B cell (primary cell): Measurements from ENCODE around the gene PLCB1. TPM values are rescaled to one million over a fixed set of nuclear protein-coding genes. Genes with fewer than 3 reads are reported as not detected.

Source experiments
- ATAC-seq: fragments of 200-7000 bp; cut with Tn5 transposase; one replicate; pipeline ENCODE4 v1.10.0; 2021; ENCODE audit warnings: low read depth, mild to moderate bottlenecking, moderate number of reproducible peaks, moderate library complexity
- CTCF ChIA-PET: fragments of 350-600 bp; sonication (Branson Sonifier 250); formaldehyde crosslinking; loops from one replicate; lab custom pipeline; 2021; ENCODE audit warnings: antibody characterized with exemption, inconsistent platforms; lab: Charles Lee
- POLR2A ChIA-PET: fragments of 350-600 bp; sonication (Branson Sonifier 250); formaldehyde crosslinking; loops from one replicate; lab custom pipeline; 2021; ENCODE audit warnings: antibody characterized with exemption; lab: Charles Lee
- DNase-seq: peaks from one replicate; pipeline ENCODE4 v3.0.0; 2013
- H2AFZ ChIP-seq: 2 replicates; pipeline ENCODE4 v1.6.1; 2012; ENCODE audit warnings: mild to moderate bottlenecking, low read depth, low read length; ENCODE audit not compliant: insufficient read depth, poor library complexity, severe bottlenecking
- H3K27ac ChIP-seq, 2 donors: 1 replicate in 1 of 2; 2 replicates in 1 of 2; pipeline ENCODE4 v1.5.1; 2012 to 2013; ENCODE audit warnings: low read length in 2 of 2, mild to moderate bottlenecking in 2 of 2, moderate library complexity in 1 of 2
- H3K27me3 ChIP-seq, 4 experiments: fragments of 200-600 bp in 1 of 4; sonication (generic) in 1 of 4; replicated peaks in 1 of 4; 1 replicate in 2 of 4; 2 replicates in 2 of 4; pipeline versions ENCODE4 v1.6.1 to v1.7.0; 2013 to 2016; ENCODE audit warnings: low read length in 3 of 4, mild to moderate bottlenecking in 2 of 4, mixed read lengths in 1 of 4, moderate library complexity in 1 of 4; ENCODE audit not compliant: insufficient read depth in 4 of 4, control insufficient read depth in 3 of 4; ENCODE audit errors: control extremely low read depth in 1 of 4
- H3K36me3 ChIP-seq, 2 experiments: replicated peaks in 1 of 2; 1 replicate in 1 of 2; 2 replicates in 1 of 2; pipeline versions ENCODE4 v1.6.1 to v1.7.1; 2013; ENCODE audit warnings: low read length in 1 of 2; ENCODE audit not compliant: insufficient read depth in 2 of 2, control insufficient read depth in 1 of 2; ENCODE audit errors: control extremely low read depth in 1 of 2, extremely low read depth in 1 of 2
- H3K4me1 ChIP-seq, 2 donors: fragments of 200-600 bp in 1 of 2; sonication (generic) in 1 of 2; 1 replicate in 1 of 2; 2 replicates in 1 of 2; pipeline versions ENCODE4 v1.5.1 to v1.6.1; 2013 to 2017; ENCODE audit warnings: low read length in 2 of 2; ENCODE audit not compliant: control insufficient read depth in 2 of 2, insufficient read depth in 2 of 2
- H3K4me2 ChIP-seq: replicated peaks from 2 replicates; pipeline ENCODE3; 2012; ENCODE audit warnings: mild to moderate bottlenecking, low read depth, low read length; ENCODE audit not compliant: poor library complexity, severe bottlenecking
- H3K4me3 ChIP-seq, 5 experiments: fragments of 200-600 bp in 1 of 5; sonication (generic) in 1 of 5; 1 replicate in 3 of 5; 2 replicates in 2 of 5; pipeline versions ENCODE4 v1.5.1 to v1.7.0; 2011 to 2016; ENCODE audit warnings: low read length in 4 of 5, mild to moderate bottlenecking in 4 of 5, low read depth in 2 of 5, control low read depth in 1 of 5, moderate library complexity in 1 of 5; ENCODE audit not compliant: insufficient read depth in 1 of 5; ENCODE audit errors: control extremely low read depth in 1 of 5, extremely low read depth in 1 of 5
- H3K79me2 ChIP-seq: fragments of 200-600 bp; sonication (generic); one replicate; pipeline ENCODE4 v1.6.0; 2016; ENCODE audit warnings: low read length; ENCODE audit not compliant: control insufficient read depth, insufficient read depth
- H3K9ac ChIP-seq: fragments of 200-600 bp; sonication (generic); 2 replicates; pipeline ENCODE4 v1.6.1; 2017; ENCODE audit warnings: mild to moderate bottlenecking, low read length, moderate library complexity
- H3K9me3 ChIP-seq, 3 donors: one replicate each; pipeline versions ENCODE4 v1.6.1 to v1.7.1; 2013; ENCODE audit warnings: low read length in 2 of 3; ENCODE audit not compliant: control insufficient read depth in 2 of 3, insufficient read depth in 1 of 3; ENCODE audit errors: control extremely low read depth in 1 of 3
- H4K20me1 ChIP-seq: 2 replicates; pipeline ENCODE4 v1.6.0; 2012; ENCODE audit warnings: mild to moderate bottlenecking, low read length; ENCODE audit not compliant: insufficient read depth, control insufficient read depth, poor library complexity, severe bottlenecking
- H3K27ac Mint-ChIP-seq: one replicate; pipeline ENCODE4 v1.8.0; 2021; ENCODE audit warnings: mixed read lengths
- H3K27me3 Mint-ChIP-seq: one replicate; pipeline ENCODE4 v1.8.0; 2021; ENCODE audit warnings: mixed read lengths
- H3K4me1 Mint-ChIP-seq: one replicate; pipeline ENCODE4 v1.8.0; 2021; ENCODE audit warnings: mixed read lengths
- H3K4me3 Mint-ChIP-seq: one replicate; pipeline ENCODE4 v1.8.0; 2021; ENCODE audit warnings: mixed read lengths
- H3K9me3 Mint-ChIP-seq: one replicate; pipeline ENCODE4 v1.8.0; 2022; ENCODE audit warnings: mixed read lengths; ENCODE audit not compliant: insufficient read depth
- CTCF ChIP-seq: fragments of 200-600 bp; IDR thresholded peaks from one replicate; pipeline ENCODE4 v1.8.0; 2022; ENCODE audit warnings: antibody characterized with exemption, mild to moderate bottlenecking
- EZH2 ChIP-seq: IDR thresholded peaks from 2 replicates; pipeline ENCODE4 v1.6.1; 2012; ENCODE audit warnings: borderline replicate concordance, low read depth, mild to moderate bottlenecking, moderate library complexity, low read length; ENCODE audit not compliant: insufficient read depth, poor library complexity, severe bottlenecking
- WGBS: methylation state at CpG from one replicate; pipeline ENCODE4 v1.1.5; 2013; ENCODE audit warnings: missing lambda C conversion rate; ENCODE audit not compliant: insufficient coverage; 5-methylcytosine and 5-hydroxymethylcytosine counted together
- intact Hi-C: fragments of 100-400 bp; cut with micrococcal nuclease; formaldehyde crosslinking; loops from one replicate; pipeline ENCODE4 v1.10.0; 2022
- polyA plus RNA-seq: library from polyadenylated mRNA; depleted of rRNA; stranded (reverse); fragments of >200 nt; gene quantifications from 2 replicates; pipeline ENCODE4 v1.2.3, GENCODE V29; 2012
- total RNA-seq, 2 donors: library from RNA; stranded (reverse); fragments of 120-200 nt in 1 of 2; gene quantifications; 1 replicate in 1 of 2; 2 replicates in 1 of 2; pipeline versions ENCODE4 v1.2.3 to v1.2.4, GENCODE V29; 2013 to 2022

PLCB1 gene
- total and polyA plus RNA-seq, 2 donors (not counting 1 experiment from before 2014, with no cell fraction given): 0.18 to 0.47 TPM

- H3K36me3 ChIP-seq: no peaks in the 10 kb centered on the region
- intact Hi-C loops: no loop called here
- ChIA-PET CTCF (no interaction called here), POLR2A (no interaction called here)
- Mint-ChIP-seq H3K27ac (no peak overlapping the region), H3K4me3 (no peak overlapping the region), H3K9me3 (no peaks in the 10 kb centered on the region), H3K27me3 (peaks cover 2% of the 10 kb centered on the region), H3K4me1 (no peaks in the 10 kb centered on the region)
- H3K27ac ChIP-seq: no peak overlapping the region
- no peaks in the 10 kb centered on the region for H3K4me1 ChIP-seq
- H4K20me1 ChIP-seq: no peaks in the 10 kb centered on the region
- no peak overlapping the region for H3K4me2 ChIP-seq
- ATAC-seq (no peak), DNase-seq (no peak)
- no peak overlapping the region for H3K9ac ChIP-seq
- no peak for TF ChIP-seq EZH2
- TF ChIP-seq CTCF: no peak
- H3K4me3 ChIP-seq: no peak overlapping the region
- no peaks in the 10 kb centered on the region for H3K9me3 ChIP-seq
- no peaks in the 10 kb centered on the region for H3K79me2 ChIP-seq
- peaks cover 0 to 3% (median 0%) of the 10 kb centered on the region in 4 experiments for H3K27me3 ChIP-seq
- H2AFZ ChIP-seq: no peak overlapping the region
Observed at GRCh38 chr20:8124639-8125038, 7.4 kb upstream of the PLCB1 start.

GRCh38 chr20:8126181-8126580 is 5.9 kb upstream of the PLCB1 start:
- DNase-seq (no peak), ATAC-seq (no peak)
- Histone ChIP-seq H3K9me3 (no peaks in the 10 kb centered on the region), H3K4me1 (no peaks in the 10 kb centered on the region), H3K79me2 (no peaks in the 10 kb centered on the region), H4K20me1 (no peaks in the 10 kb centered on the region), H2AFZ (no peak overlapping the region), H3K9ac (no peak overlapping the region), H3K27me3 (peaks cover 0 to 3% (median 0%) of the 10 kb centered on the region in 4 experiments), H3K4me2 (no peak overlapping the region), H3K36me3 (no peaks in the 10 kb centered on the region), H3K27ac (no peak overlapping the region), H3K4me3 (no peak overlapping the region)
- Mint-ChIP-seq H3K4me1 (no peaks in the 10 kb centered on the region), H3K27me3 (peaks cover 11% of the 10 kb centered on the region), H3K4me3 (no peak overlapping the region), H3K27ac (no peak overlapping the region), H3K9me3 (no peaks in the 10 kb centered on the region)
- ChIA-PET CTCF (no interaction called here), POLR2A (no interaction called here)
- TF ChIP-seq EZH2: no peak
- TF ChIP-seq CTCF: no peak
- WGBS: 100% methylated on average over 3 of the region's 4 CpGs
- intact Hi-C loops: no loop called here
